HG03571 (cell line): Measurements from ENCODE around the gene THBS3.
"Not testable (repeated sequence)": the region's sequence is repeated elsewhere in the genome, so short reads cannot be mapped to it uniquely, and the experiment has no call there.

Experiments used
- ATAC-seq: cut with Tn5 transposase; IDR thresholded peaks from one replicate; pipeline ENCODE4 v1.9.1; 2021; ENCODE audit not compliant: unreplicated experiment

THBS3 gene

GRCh38 chr1:155235375-155235774 is 27.7 kb upstream of the THBS3 start:
- ATAC-seq, result not testable (repeated sequence)

DNA sequence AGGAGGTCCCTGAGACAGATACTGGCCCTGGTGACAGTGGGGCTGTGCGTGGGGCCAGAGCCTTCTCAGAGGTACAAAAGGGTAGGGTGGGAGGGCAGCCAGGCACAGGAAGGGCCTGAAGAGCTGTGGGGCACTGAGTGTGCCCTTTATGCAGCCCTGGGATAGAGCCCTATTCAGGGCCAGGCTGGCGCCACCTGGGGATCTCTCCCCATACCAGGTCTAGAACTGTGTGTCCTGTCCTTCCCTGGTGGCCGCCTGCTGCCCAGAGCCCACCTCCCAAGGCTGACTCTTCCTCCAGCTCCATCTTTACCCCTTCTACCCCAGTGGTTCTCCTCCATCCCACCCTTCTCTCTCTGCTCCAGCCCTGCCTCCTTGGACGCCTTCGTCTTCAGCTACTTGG is 25.8 kb upstream of the THBS3 start:
- ATAC-seq, result not testable (repeated sequence)

DNA sequence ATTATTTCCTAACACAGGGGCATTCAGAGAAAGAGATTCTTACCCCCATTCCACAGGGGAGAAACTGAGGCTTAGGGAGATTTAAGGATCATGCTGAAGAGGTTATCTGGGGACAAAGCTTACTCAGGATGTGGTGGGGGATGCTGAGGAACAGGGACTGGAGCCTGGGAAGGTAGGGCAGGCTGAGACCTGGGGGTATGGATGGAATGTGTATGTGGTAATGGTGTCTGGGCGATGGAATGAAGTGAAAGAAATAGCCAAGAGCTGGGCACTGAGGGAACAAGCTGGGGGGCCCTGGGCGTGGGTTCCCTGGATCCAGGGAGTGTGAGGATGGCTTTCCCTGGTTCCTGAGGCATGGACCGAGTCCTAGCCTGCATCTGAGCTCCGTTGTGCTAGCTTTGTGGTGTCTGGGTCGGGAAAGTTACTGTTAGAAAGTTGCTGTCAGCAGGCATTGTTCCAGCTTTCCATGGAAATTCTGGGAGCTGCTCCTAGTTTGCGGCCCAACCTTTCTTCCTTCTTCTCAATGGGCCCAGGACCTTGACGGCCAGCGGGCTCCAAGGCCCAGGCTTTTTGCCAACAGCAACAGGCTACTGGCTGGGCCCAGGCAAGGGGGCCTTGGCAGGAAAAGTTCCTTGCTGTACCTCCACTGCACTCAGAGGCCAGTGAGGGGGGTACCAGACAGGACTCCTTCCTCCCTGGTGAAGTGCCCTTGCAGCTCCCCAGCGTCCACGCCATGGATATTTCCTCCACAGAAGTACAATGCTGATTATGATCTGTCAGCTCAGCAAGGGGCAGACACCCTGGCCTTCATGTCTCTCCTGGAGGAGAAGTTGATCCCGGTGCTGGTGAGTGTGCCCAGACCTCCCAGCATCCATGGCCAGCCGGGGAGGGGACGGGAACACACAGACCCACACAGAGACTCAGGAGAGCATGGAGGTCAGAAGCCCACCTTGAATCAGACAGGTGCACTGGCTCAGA is 24.6 kb upstream of the THBS3 start:
- not testable (repeated sequence) for ATAC-seq

GRCh38 chr1:155231302-155231701 is 23.6 kb upstream of the THBS3 start:
- ATAC-seq, result not testable (repeated sequence)

- no peak for ATAC-seq
Observed at GRCh38 chr1:155228096-155228427, 20.4 kb upstream of the THBS3 start.

DNA sequence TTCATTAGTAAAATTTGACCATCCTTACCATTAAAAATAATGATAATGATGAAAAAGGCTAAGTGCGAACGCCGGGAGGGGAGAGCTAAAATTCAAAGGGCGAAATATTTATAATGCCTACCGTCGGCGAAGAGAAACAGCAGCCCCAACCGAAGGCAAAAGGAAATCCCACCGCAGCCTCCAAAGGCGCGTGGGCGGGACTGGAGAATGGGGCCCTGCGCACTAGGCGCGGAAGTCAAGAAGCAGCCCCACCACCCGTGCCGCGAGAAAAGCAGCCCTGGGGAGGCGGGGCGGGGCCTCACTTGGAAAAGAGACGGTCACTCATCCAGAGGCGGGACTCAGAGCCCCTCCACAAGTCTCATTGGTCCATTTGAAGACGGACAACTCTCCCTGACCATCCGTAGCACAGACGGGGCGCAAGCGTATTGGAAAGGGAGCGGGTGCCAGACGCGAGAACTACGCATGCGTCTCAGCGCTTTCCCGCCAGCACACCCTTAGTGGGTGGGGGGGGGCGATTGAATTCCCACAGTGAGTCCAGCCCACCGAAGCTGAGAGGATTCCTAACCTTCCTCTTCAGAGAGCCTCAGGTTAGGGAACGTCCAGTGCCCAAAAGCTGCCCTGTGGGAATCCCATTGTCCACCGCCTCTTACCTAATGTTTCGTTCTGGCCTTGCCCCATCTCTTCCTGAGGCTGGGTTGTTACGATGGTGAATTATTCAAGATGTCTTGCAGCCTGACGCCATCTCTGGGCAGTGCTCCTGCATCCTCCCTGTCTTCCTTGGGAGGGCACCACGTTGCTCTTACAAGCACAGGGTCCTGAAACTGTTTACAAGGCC is 19.8 kb upstream of the THBS3 start:
- peak; percentile 90 for ATAC-seq

DNA sequence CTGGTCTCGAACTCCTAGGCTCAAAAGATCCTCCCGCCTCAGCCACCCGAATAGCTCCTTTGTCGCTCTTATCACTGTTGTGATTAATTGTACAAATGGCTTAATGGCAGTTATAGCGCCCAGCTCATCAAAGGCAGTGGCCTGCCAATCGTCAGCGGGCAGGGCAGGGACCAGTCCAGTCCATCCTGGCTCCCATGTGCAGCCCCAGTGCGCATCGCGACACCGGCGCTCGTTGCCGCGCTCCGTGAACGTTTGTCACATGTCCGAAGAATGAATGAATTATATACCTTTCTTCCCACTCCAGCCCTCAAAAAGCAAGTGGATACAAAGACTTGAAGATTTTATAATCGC is 19.2 kb upstream of the THBS3 start:
- ATAC-seq, result no peak

GRCh38 chr1:155226188-155226909 is 18.7 kb upstream of the THBS3 start:
- ATAC-seq, result no peak

- not testable (repeated sequence) for ATAC-seq
Observed at GRCh38 chr1:155225404-155225759, 17.7 kb upstream of the THBS3 start.

GRCh38 chr1:155223047-155223446 is 15.3 kb upstream of the THBS3 start:
- ATAC-seq, result no peak

- not testable (repeated sequence) for ATAC-seq
Observed at GRCh38 chr1:155220211-155220965, 12.7 kb upstream of the THBS3 start.

- ATAC-seq, result no peak
Observed at GRCh38 chr1:155219592-155220031, 11.9 kb upstream of the THBS3 start.

DNA sequence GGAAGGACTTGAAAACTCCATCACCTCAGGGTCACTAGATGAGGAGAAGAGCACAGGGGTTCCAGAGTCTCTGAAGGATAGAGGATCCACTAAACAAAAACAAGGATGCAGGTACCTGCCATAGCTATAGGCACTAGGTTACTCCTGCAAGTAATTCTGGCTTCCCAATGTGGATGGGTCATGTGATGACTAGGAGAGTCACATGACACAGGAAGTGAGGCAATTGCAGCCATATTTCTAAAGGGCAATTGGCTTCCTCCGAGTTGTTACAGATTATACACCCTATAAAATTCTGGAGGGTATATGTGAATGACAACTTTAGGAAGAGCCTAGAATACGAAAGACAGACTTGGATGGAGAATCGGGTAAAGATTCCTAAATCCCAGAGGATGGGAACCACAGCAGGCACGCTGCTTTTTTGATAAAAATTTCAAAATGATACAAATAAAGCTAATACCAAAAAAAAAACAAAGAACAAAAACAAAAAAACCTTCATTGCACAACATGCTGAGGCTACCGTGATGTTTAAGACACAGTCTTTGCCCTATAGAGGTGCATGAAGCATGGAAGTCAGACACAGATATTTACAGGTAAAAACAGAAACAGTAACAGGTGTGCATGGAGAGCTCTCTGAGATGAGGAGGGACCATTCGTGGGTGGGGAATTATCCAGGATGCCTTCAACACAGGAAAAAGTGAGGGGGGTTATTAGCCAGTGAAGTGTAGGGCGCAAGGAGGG is 11.3 kb upstream of the THBS3 start:
- ATAC-seq, result no peak

GRCh38 chr1:155214702-155215101 is 7.0 kb upstream of the THBS3 start:
- ATAC-seq, result not testable (repeated sequence)

- ATAC-seq, result not testable (repeated sequence)
Observed at GRCh38 chr1:155212051-155212440, 4.3 kb upstream of the THBS3 start.

DNA sequence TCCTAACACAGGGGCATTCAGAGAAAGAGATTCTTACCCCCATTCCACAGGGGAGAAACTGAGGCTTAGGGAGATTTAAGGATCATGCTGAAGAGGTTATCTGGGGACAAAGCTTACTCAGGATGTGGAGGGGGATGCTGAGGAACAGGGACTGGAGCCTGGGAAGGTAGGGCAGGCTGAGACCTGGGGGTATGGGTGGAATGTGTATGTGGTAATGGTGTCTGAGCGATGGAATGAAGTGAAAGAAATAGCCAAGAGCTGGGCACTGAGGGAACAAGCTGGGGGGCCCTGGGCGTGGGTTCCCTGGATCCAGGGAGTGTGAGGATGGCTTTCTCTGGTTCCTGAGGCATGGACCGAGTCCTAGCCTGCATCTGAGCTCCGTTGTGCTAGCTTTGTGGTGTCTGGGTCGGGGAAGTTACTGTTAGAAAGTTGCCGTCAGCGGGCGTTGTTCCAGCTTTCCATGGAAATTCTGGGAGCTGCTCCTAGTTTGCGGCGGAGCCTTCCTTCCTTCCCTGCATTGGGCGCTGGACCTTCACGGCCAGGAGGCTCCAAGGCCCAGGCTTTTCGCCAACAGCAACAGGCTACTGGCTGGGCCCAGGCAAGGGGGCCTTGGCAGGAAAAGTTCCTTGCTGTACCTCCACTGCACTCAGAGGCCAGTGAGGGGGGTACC is 3.8 kb upstream of the THBS3 start:
- not testable (repeated sequence) for ATAC-seq

- no peak for ATAC-seq
Observed at GRCh38 chr1:155210314-155211104, 2.8 kb upstream of the THBS3 start.

GRCh38 chr1:155209312-155209721 is 1.6 kb upstream of the THBS3 start:
- no peak for ATAC-seq
